Naive thymus-derived CD4-positive, alpha-beta T cell (primary cell): ENCODE results near the gene PLCG1. TPM values are rescaled to one million over a fixed set of nuclear protein-coding genes. Genes with fewer than 3 reads are reported as not detected.
A peak's percentile ranks its signal among the peaks of the same experiment; 100 is the strongest.

Source experiments
- ATAC-seq: fragments of 150-1000 bp; cut with Tn5 transposase; 2 replicates; pipeline ENCODE4 v1.10.0; 2021; ENCODE audit warnings: mild to moderate bottlenecking, moderate library complexity
- CTCF ChIA-PET: fragments of 350-600 bp; sonication (Branson Sonifier 250); formaldehyde crosslinking; loops from one replicate; lab custom pipeline; 2021; ENCODE audit warnings: antibody characterized with exemption; lab: Charles Lee
- POLR2A ChIA-PET: fragments of 350-600 bp; sonication (Branson Sonifier 250); formaldehyde crosslinking; loops from one replicate; lab custom pipeline; 2021; ENCODE audit warnings: antibody characterized with exemption, inconsistent platforms; lab: Charles Lee
- DNase-seq, 9 donors: peaks; one replicate each; pipeline versions ENCODE4 v3.0.0 to v3.0.0-alpha.2; 2020 to 2022; ENCODE audit warnings: mixed read lengths in 1 of 9
- H3K27ac ChIP-seq: one replicate; pipeline ENCODE4 v1.7.0; 2013; ENCODE audit warnings: mild to moderate bottlenecking, low read depth, low read length, moderate library complexity
- H3K27me3 ChIP-seq, 2 donors: one replicate each; pipeline ENCODE4 v1.7.0; 2013; ENCODE audit warnings: low read length in 2 of 2, mild to moderate bottlenecking in 2 of 2, moderate library complexity in 2 of 2; ENCODE audit not compliant: control insufficient read depth in 2 of 2, insufficient read depth in 2 of 2
- H3K36me3 ChIP-seq, 3 experiments: 1 replicate in 2 of 3; 2 replicates in 1 of 3; pipeline ENCODE4 v1.7.0; 2013; ENCODE audit warnings: low read length in 3 of 3, mild to moderate bottlenecking in 3 of 3, moderate library complexity in 1 of 3; ENCODE audit not compliant: insufficient read depth in 3 of 3, control insufficient read depth in 2 of 3
- H3K4me1 ChIP-seq, 2 donors: one replicate each; pipeline ENCODE4 v1.7.0; 2013; ENCODE audit warnings: low read length in 2 of 2, mild to moderate bottlenecking in 2 of 2, moderate library complexity in 1 of 2; ENCODE audit not compliant: control insufficient read depth in 2 of 2, insufficient read depth in 2 of 2
- H3K4me3 ChIP-seq: 2 replicates; pipeline ENCODE4 v1.7.0; 2013; ENCODE audit warnings: mild to moderate bottlenecking, low read length
- H3K9me3 ChIP-seq, 3 experiments: 1 replicate in 2 of 3; 2 replicates in 1 of 3; pipeline ENCODE4 v1.7.0; 2013; ENCODE audit warnings: low read length in 3 of 3; ENCODE audit not compliant: control insufficient read depth in 2 of 3
- H3K27ac Mint-ChIP-seq, 9 donors: one replicate each; pipeline ENCODE4 v1.8.0; 2020 to 2022; ENCODE audit warnings: mixed read lengths in 9 of 9, mild to moderate bottlenecking in 8 of 9, moderate library complexity in 5 of 9, inconsistent platforms in 2 of 9
- H3K27me3 Mint-ChIP-seq, 5 donors: one replicate each; pipeline ENCODE4 v1.8.0; 2021 to 2022; ENCODE audit warnings: mixed read lengths in 5 of 5, mild to moderate bottlenecking in 1 of 5
- H3K36me3 Mint-ChIP-seq, 5 donors: one replicate each; pipeline ENCODE4 v1.8.0; 2020 to 2022; ENCODE audit warnings: mixed read lengths in 5 of 5, mild to moderate bottlenecking in 3 of 5, inconsistent platforms in 1 of 5
- H3K4me1 Mint-ChIP-seq, 7 donors: one replicate each; pipeline ENCODE4 v1.8.0; 2020 to 2022; ENCODE audit warnings: mixed read lengths in 7 of 7, mild to moderate bottlenecking in 3 of 7, inconsistent platforms in 1 of 7
- H3K4me3 Mint-ChIP-seq, 10 donors: one replicate each; pipeline ENCODE4 v1.8.0; 2020 to 2022; ENCODE audit warnings: mild to moderate bottlenecking in 10 of 10, mixed read lengths in 10 of 10, moderate library complexity in 6 of 10, inconsistent platforms in 2 of 10
- H3K9me3 Mint-ChIP-seq, 11 donors: one replicate each; pipeline ENCODE4 v1.8.0; 2020 to 2022; ENCODE audit warnings: mixed read lengths in 11 of 11, mild to moderate bottlenecking in 4 of 11, inconsistent platforms in 1 of 11, moderate library complexity in 1 of 11
- intact Hi-C, 2 donors: fragments of 100-400 bp; cut with micrococcal nuclease; formaldehyde crosslinking; loops; one replicate each; pipeline ENCODE4 v1.15.1; 2023
- polyA plus RNA-seq, 2 donors: library from polyadenylated mRNA; unstranded; fragments of 300-500 nt; fragmentation: Illumina TruSeq; gene quantifications; one replicate each; pipeline ENCODE4 v1.2.3, GENCODE V29; 2021
- total RNA-seq, 6 experiments: library from RNA in 5 of 6; stranded (reverse) in 5 of 6; gene quantifications; 1 replicate in 5 of 6; 2 replicates in 1 of 6; pipeline ENCODE4 v1.2.3 and lab custom pipeline; 2021 to 2026

The PLCG1 gene
- total and polyA plus RNA-seq, 7 experiments from 2014 or later: 36.9 to 559 (median 369) TPM

- Histone ChIP-seq H3K27me3 (peaks cover 0 to 2% of the 10 kb centered on the region in 2 donors), H3K27ac (no peak overlapping the region), H3K9me3 (no peaks in the 10 kb centered on the region), H3K36me3 (peaks cover 0 to 15% (median 0%) of the 10 kb centered on the region in 3 experiments), H3K4me1 (no peaks in the 10 kb centered on the region), H3K4me3 (no peak overlapping the region)
- no peak for DNase-seq
- H3K4me1 Mint-ChIP-seq: peaks cover 0 to 5% (median 0%) of the 10 kb centered on the region in 7 donors
- H3K9me3 Mint-ChIP-seq: peaks cover 0 to 22% (median 9%) of the 10 kb centered on the region in 11 donors
- H3K27me3 Mint-ChIP-seq: no peaks in the 10 kb centered on the region
- ATAC-seq: no peak
- H3K27ac Mint-ChIP-seq: no peak overlapping the region
- POLR2A ChIA-PET: no interaction called here
- intact Hi-C loops: no loop called here
- H3K4me3 Mint-ChIP-seq: no peak overlapping the region
- CTCF ChIA-PET: interaction anchor here (0.7 to 1.7 kb wide), 5 partner anchors 13 to 159 kb away, joined by 3 to 4 read pairs (median 3); no protein-coding TSS in a partner anchor
- peaks cover 3 to 67% (median 38%) of the 10 kb centered on the region in 5 donors for H3K36me3 Mint-ChIP-seq
Observed at GRCh38 chr20:41200446-41201202, 63.3 kb downstream of the PLCG1 start.

GRCh38 chr20:41201760-41202159, 64.4 kb downstream of the PLCG1 start:
- intact Hi-C loops: no loop called here
- ATAC-seq (no peak), DNase-seq (no peak)
- Mint-ChIP-seq H3K27me3 (peaks cover 0 to 2% (median 0%) of the 10 kb centered on the region in 5 donors), H3K27ac (peak overlapping the region in 2 of 9 donors; percentile 32), H3K36me3 (peaks cover 3 to 68% (median 38%) of the 10 kb centered on the region in 5 donors), H3K9me3 (peaks cover 0 to 22% (median 9%) of the 10 kb centered on the region in 11 donors), H3K4me1 (peaks cover 0 to 5% (median 0%) of the 10 kb centered on the region in 7 donors), H3K4me3 (no peak overlapping the region)
- no peak overlapping the region for H3K4me3 ChIP-seq
- no peaks in the 10 kb centered on the region for H3K9me3 ChIP-seq
- POLR2A ChIA-PET: interaction anchor here (0.5 kb wide), 1 partner anchor 71 kb away, joined by 4 read pairs; no protein-coding TSS in a partner anchor
- H3K27ac ChIP-seq: no peak overlapping the region
- H3K36me3 ChIP-seq: peaks cover 0 to 15% (median 0%) of the 10 kb centered on the region in 3 experiments
- CTCF ChIA-PET: interaction anchor here (0.6 to 1.2 kb wide), 3 partner anchors 9 to 212 kb away, joined by 3 to 4 read pairs (median 3); no protein-coding TSS in a partner anchor
- no peaks in the 10 kb centered on the region for H3K27me3 ChIP-seq
- no peaks in the 10 kb centered on the region for H3K4me1 ChIP-seq

GRCh38 chr20:41202426-41202825, 65.1 kb downstream of the PLCG1 start:
- Mint-ChIP-seq H3K4me1 (peaks cover 0 to 5% (median 2%) of the 10 kb centered on the region in 7 donors), H3K27ac (peak overlapping the region in 2 of 9 donors; percentile 48 to 76), H3K9me3 (peaks cover 0 to 22% (median 9%) of the 10 kb centered on the region in 11 donors), H3K27me3 (peaks cover 0 to 6% (median 0%) of the 10 kb centered on the region in 5 donors), H3K36me3 (peaks cover 2 to 64% (median 38%) of the 10 kb centered on the region in 5 donors), H3K4me3 (no peak overlapping the region)
- no peaks in the 10 kb centered on the region for H3K27me3 ChIP-seq
- intact Hi-C loops: no loop called here
- no peaks in the 10 kb centered on the region for H3K4me1 ChIP-seq
- ATAC-seq (no peak), DNase-seq (no peak)
- H3K9me3 ChIP-seq: no peaks in the 10 kb centered on the region
- peaks cover 0 to 15% (median 0%) of the 10 kb centered on the region in 3 experiments for H3K36me3 ChIP-seq
- H3K27ac ChIP-seq: no peak overlapping the region
- ChIA-PET POLR2A (interaction anchor here (0.5 kb wide), 1 partner anchor 71 kb away, joined by 4 read pairs; no protein-coding TSS in a partner anchor), CTCF (no interaction called here)
- no peak overlapping the region for H3K4me3 ChIP-seq

GRCh38 chr20:41203660-41204059, 66.3 kb downstream of the PLCG1 start:
- ATAC-seq: no peak
- peaks cover 0 to 12% (median 0%) of the 10 kb centered on the region in 5 donors for H3K27me3 Mint-ChIP-seq
- Histone ChIP-seq H3K4me1 (no peaks in the 10 kb centered on the region), H3K4me3 (no peak overlapping the region), H3K36me3 (peaks cover 0 to 15% (median 0%) of the 10 kb centered on the region in 3 experiments), H3K27ac (no peak overlapping the region), H3K27me3 (no peaks in the 10 kb centered on the region), H3K9me3 (no peaks in the 10 kb centered on the region)
- peaks cover 0 to 57% (median 34%) of the 10 kb centered on the region in 5 donors for H3K36me3 Mint-ChIP-seq
- DNase-seq: no peak
- intact Hi-C loops: no loop called here
- ChIA-PET CTCF (no interaction called here), POLR2A (no interaction called here)
- H3K9me3 Mint-ChIP-seq: peaks cover 0 to 18% (median 7%) of the 10 kb centered on the region in 11 donors
- no peak overlapping the region for H3K4me3 Mint-ChIP-seq
- peaks cover 0 to 9% (median 5%) of the 10 kb centered on the region in 7 donors for H3K4me1 Mint-ChIP-seq
- H3K27ac Mint-ChIP-seq: peak overlapping the region in 2 of 9 donors; percentile 28 to 45

- peaks cover 0 to 16% (median 0%) of the 10 kb centered on the region in 5 donors for H3K27me3 Mint-ChIP-seq
- peaks cover 0 to 50% (median 27%) of the 10 kb centered on the region in 5 donors for H3K36me3 Mint-ChIP-seq
Observed at GRCh38 chr20:41204304-41205265, 67.2 kb downstream of the PLCG1 start.

GRCh38 chr20:41205313-41205712, 68.0 kb downstream of the PLCG1 start:
- DNase-seq (no peak), ATAC-seq (no peak)
- Mint-ChIP-seq H3K9me3 (peaks cover 0 to 5% (median 0%) of the 10 kb centered on the region in 11 donors), H3K4me3 (no peak overlapping the region), H3K36me3 (peaks cover 0 to 45% (median 23%) of the 10 kb centered on the region in 5 donors), H3K4me1 (peaks cover 0 to 9% (median 5%) of the 10 kb centered on the region in 7 donors), H3K27me3 (peaks cover 0 to 16% (median 0%) of the 10 kb centered on the region in 5 donors), H3K27ac (no peak overlapping the region)
- Histone ChIP-seq H3K4me3 (no peak overlapping the region), H3K36me3 (peaks cover 0 to 15% (median 0%) of the 10 kb centered on the region in 3 experiments), H3K27ac (no peak overlapping the region), H3K9me3 (no peaks in the 10 kb centered on the region), H3K4me1 (no peaks in the 10 kb centered on the region), H3K27me3 (no peaks in the 10 kb centered on the region)
- POLR2A ChIA-PET: no interaction called here
- intact Hi-C loops: no loop called here
- CTCF ChIA-PET: no interaction called here

More at GRCh38 chr20:41204304-41205265, 67.2 kb downstream of the PLCG1 start:
- Histone ChIP-seq H3K36me3 (peaks cover 0 to 15% (median 0%) of the 10 kb centered on the region in 3 experiments), H3K9me3 (no peaks in the 10 kb centered on the region), H3K4me3 (no peak overlapping the region), H3K4me1 (no peaks in the 10 kb centered on the region), H3K27ac (no peak overlapping the region), H3K27me3 (no peaks in the 10 kb centered on the region)
- ChIA-PET CTCF (interaction anchor here (0.5 kb wide), 1 partner anchor 87 kb away, joined by 3 read pairs; no protein-coding TSS in a partner anchor), POLR2A (no interaction called here)
- H3K9me3 Mint-ChIP-seq: peaks cover 0 to 9% (median 0%) of the 10 kb centered on the region in 11 donors
- no peak for DNase-seq
- peaks cover 0 to 9% (median 5%) of the 10 kb centered on the region in 7 donors for H3K4me1 Mint-ChIP-seq
- intact Hi-C loops: no loop called here
- no peak overlapping the region for H3K27ac Mint-ChIP-seq
- ATAC-seq: no peak
- H3K4me3 Mint-ChIP-seq: no peak overlapping the region
